GM13977 (cell line): ENCODE data around the gene ATP8B4.

Source experiments
- DNase-seq: peaks from one replicate; pipeline ENCODE4 v3.0.0; 2012; ENCODE audit warnings: low spot score
- CTCF ChIP-seq: IDR thresholded peaks from 2 replicates; pipeline ENCODE4 v1.5.1; 2012; ENCODE audit warnings: mild to moderate bottlenecking, control low read depth; ENCODE audit not compliant: insufficient read depth; ENCODE audit errors: extremely low read depth, missing control alignments
- in situ Hi-C: fragments of 300-500 bp; cut with MboI; formaldehyde crosslinking; loops from one replicate; pipeline ENCODE4 v1.12.0; 2022; ENCODE audit warnings: low sequenced_read_pairs, low pct_unique_long_range_greater_than_20kb, mixed read lengths, inconsistent platforms; ENCODE audit not compliant: unreplicated experiment

Gene ATP8B4

GRCh38 chr15:50053055-50053856 lies 65.8 kb downstream of the ATP8B4 start:
- no peak for TF ChIP-seq CTCF
- no peak for DNase-seq
- in situ Hi-C loops = no loop called here

- TF ChIP-seq CTCF = peak; percentile 43
- in situ Hi-C loops = no loop called here
- DNase-seq = no peak
These were observed 67.1 kb downstream of the ATP8B4 start for GRCh38 chr15:50051811-50052419.

DNA sequence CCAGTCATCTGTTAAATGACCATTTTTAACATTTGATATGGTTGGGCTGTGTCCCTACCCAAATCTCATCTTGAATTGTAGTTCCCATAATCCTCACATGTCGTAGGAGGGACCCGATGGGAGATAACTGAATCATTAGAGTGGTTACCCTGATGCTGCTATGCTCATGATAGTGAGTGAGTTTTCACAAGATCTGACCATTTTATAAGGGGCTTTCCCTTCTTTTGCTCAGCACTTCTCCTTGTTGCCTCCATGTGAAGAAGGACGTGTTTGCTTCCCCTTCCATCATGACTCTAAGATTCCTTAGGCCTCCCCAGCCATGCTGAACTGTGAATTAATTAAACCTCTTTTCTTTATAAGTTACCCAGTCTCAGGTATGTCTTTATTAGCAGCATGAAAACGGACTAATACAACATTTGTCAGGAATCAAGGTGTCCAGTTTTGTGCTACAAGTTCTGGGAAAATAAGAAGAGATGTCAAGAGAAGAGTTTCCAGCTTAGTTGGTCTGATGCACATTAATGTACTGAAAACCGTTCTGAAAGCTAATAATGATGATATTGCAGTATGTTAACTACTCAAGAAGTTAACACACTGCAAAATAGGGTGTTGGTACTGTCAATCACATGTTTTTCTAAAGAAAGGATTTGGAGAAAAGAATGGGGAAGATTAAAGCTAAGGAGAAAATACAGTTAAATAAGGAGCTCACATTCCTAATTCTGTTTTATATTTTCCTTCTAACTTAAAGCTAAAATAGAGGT lies 67.9 kb downstream of the ATP8B4 start:
- DNase-seq = no peak
- TF ChIP-seq CTCF = no peak
- in situ Hi-C loops = no loop called here

DNA sequence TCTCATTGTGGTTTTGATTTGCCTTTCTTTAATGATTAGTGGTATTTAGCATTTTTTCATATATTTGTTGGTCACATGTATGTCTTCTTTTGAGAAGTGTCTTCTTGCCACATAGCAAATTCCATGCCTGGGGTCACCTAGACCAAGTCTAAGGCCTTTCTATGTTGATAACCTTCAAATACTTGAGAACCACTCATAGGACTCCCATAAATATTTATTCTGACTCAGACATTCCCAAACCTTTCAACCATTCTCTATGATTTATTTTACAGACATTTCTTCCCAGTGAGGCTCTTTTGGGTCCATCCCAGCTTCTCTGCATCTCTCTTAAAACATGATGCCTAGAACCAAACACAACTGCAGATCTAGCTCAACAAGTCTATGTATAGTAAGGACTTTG lies 69.2 kb downstream of the ATP8B4 start:
- DNase-seq = no peak
- no peak for TF ChIP-seq CTCF
- in situ Hi-C loops = no loop called here

DNA sequence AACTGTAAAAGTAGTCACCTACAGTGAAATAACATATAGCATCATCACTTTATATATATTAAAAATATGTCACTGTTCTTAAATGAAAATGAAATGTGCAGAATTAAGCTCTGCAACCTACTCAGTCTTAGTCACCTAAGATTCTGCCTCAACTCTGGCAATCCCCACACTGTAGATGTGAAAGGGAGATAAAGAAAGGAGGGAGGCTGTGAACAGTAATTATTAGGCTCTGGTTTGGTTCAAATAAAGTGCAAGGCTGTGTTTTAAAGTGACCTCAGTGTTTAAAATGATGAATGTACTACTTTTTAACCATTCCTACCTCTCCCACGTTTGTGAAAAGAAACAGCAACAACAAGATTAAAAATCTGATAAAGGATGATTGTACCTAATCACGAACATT lies 72.2 kb downstream of the ATP8B4 start:
- in situ Hi-C loops = no loop called here
- TF ChIP-seq CTCF = no peak
- peak; percentile 13 for DNase-seq

- TF ChIP-seq CTCF = no peak
- in situ Hi-C loops = no loop called here
- DNase-seq = no peak
These were observed 72.9 kb downstream of the ATP8B4 start for GRCh38 chr15:50046159-50046558.
